Mucosa of descending colon (tissue), 3 donors: ENCODE results near the gene PGBD5. TPM values are rescaled to one million over a fixed set of nuclear protein-coding genes. Genes with fewer than 3 reads are reported as not detected.

Source experiments
- ATAC-seq: fragments of 200-7000 bp; cut with Tn5 transposase; one replicate; pipeline ENCODE4 v1.9.1; 2020; ENCODE audit warnings: mild to moderate bottlenecking, moderate library complexity
- DNase-seq, 3 donors: peaks; one replicate each; pipeline ENCODE4 v3.0.0-alpha.2; 2020
- H3K36me3 ChIP-seq: fragments of 200-600 bp; one replicate; pipeline ENCODE4 v1.8.0; 2021; ENCODE audit warnings: low read depth, mild to moderate bottlenecking
- H3K4me1 ChIP-seq: fragments of 200-600 bp; one replicate; pipeline ENCODE4 v1.8.0; 2021; ENCODE audit warnings: low read depth, mild to moderate bottlenecking
- H3K4me3 ChIP-seq: fragments of 200-600 bp; one replicate; pipeline ENCODE4 v1.8.0; 2021; ENCODE audit warnings: mild to moderate bottlenecking
- H3K9me3 ChIP-seq: fragments of 200-600 bp; one replicate; pipeline ENCODE4 v1.8.0; 2021; ENCODE audit warnings: mild to moderate bottlenecking
- intact Hi-C, 2 donors: fragments of 100-400 bp; cut with DNase I in 1 of 2; cut with micrococcal nuclease in 1 of 2; formaldehyde crosslinking; loops; one replicate each; pipeline versions ENCODE4 v1.11.0 to v1.11.1; 2022; cut with DNase I, micrococcal nuclease
- total RNA-seq, 3 donors: library from RNA; stranded (reverse); fragmentation: NEBNext Ultra II Directional in 2 of 3; extraction: Animal tissue kit (Norgen Biotek cat#: 25700) in 2 of 3; gene quantifications; one replicate each; pipeline versions ENCODE4 v1.2.1 to v1.2.4, GENCODE V29; 2021 to 2023
- TF ChIP-seq, protein P1 (sequence below): fragments of 200-600 bp; IDR thresholded peaks from one replicate; pipeline ENCODE4 v1.8.0; 2022; ENCODE audit warnings: antibody characterized with exemption, mild to moderate bottlenecking
- donor health status: DM: no; HTN: no; CAD: no; lungs with moderate emphysema.
- donor health status: DM: no; HTN: no; CAD: no.
- donor health status: DM: no; HTN: yes; CAD: no.

The PGBD5 gene
- total RNA-seq, 3 donors from 2014 or later, result 1.4 to 3.2 (median 2.7) TPM

DNA sequence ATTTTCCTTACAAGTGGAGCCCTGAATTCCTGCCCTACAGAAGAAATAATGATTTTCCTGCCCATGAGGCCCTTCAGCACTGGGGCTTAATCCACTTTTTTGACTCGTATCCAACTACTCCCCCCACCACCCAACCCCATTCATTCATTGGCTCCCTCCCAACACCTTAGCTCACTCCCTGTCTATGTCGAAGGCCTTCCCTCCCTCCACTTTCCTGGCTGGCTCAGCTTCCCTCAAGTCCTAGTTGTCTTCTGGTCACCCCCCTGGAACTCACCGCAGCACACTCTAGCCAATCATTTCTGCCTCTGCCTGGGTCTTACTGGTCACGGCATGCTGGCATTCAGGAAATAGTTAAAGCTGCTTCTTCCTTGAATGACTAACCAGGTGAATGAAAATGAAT is 118.9 kb downstream of the PGBD5 start:
- Histone ChIP-seq H3K9me3 (no peaks in the 10 kb centered on the region), H3K4me3 (no peak overlapping the region), H3K36me3 (no peaks in the 10 kb centered on the region), H3K4me1 (no peaks in the 10 kb centered on the region)
- DNase-seq, result no peak
- TF ChIP-seq, protein P1, sequence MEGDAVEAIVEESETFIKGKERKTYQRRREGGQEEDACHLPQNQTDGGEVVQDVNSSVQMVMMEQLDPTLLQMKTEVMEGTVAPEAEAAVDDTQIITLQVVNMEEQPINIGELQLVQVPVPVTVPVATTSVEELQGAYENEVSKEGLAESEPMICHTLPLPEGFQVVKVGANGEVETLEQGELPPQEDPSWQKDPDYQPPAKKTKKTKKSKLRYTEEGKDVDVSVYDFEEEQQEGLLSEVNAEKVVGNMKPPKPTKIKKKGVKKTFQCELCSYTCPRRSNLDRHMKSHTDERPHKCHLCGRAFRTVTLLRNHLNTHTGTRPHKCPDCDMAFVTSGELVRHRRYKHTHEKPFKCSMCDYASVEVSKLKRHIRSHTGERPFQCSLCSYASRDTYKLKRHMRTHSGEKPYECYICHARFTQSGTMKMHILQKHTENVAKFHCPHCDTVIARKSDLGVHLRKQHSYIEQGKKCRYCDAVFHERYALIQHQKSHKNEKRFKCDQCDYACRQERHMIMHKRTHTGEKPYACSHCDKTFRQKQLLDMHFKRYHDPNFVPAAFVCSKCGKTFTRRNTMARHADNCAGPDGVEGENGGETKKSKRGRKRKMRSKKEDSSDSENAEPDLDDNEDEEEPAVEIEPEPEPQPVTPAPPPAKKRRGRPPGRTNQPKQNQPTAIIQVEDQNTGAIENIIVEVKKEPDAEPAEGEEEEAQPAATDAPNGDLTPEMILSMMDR, result no peak
- intact Hi-C loops, result no loop called here
- ATAC-seq, result no peak

DNA sequence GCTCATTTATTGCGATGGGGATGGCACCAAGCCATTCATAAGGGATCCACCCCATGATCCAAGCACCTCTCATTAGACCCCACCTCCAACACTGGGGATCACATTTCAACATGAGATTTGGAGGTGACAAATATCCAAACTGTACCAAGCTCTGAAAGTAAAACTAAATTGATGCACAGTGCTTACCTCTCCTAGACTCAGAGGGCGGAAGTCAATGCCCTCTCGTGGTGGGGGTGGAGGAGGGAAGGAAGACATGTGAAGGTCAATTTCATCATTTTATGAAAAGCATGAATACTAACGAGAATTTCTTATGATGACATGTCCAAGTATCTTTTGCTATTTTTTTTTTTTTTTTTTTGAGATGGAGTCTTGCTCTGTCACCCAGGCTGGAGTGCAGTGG is 120.0 kb downstream of the PGBD5 start:
- no peak overlapping the region for H3K4me3 ChIP-seq
- H3K9me3 ChIP-seq, result no peaks in the 10 kb centered on the region
- no peaks in the 10 kb centered on the region for H3K4me1 ChIP-seq
- no peak for DNase-seq
- intact Hi-C loops, result no loop called here
- TF ChIP-seq, protein P1, result no peak
- H3K36me3 ChIP-seq, result no peaks in the 10 kb centered on the region
- no peak for ATAC-seq

DNA sequence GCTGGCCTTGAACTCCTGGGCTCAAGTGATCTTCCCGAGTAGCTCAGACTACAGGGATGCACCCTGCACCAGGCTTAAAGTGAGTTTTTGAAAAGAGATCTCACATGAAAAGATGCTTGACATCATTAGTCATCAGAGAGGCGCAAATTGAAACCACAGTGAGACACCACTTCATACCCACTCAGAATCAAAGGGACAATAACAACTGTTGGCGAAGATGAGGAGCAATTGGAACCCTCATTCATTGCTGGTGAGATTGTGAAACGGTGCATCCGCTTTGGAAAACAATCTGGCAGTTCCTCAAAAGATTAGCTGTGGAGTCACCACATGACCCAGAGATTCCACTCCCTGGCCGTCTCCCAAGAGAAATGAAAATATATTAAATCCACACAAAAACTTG is 122.3 kb downstream of the PGBD5 start:
- Histone ChIP-seq H3K4me3 (no peak overlapping the region), H3K9me3 (no peaks in the 10 kb centered on the region), H3K4me1 (peaks cover 9% of the 10 kb centered on the region), H3K36me3 (no peaks in the 10 kb centered on the region)
- DNase-seq, result no peak
- no peak for ATAC-seq
- TF ChIP-seq, protein P1, result no peak
- intact Hi-C loops, result no loop called here

DNA sequence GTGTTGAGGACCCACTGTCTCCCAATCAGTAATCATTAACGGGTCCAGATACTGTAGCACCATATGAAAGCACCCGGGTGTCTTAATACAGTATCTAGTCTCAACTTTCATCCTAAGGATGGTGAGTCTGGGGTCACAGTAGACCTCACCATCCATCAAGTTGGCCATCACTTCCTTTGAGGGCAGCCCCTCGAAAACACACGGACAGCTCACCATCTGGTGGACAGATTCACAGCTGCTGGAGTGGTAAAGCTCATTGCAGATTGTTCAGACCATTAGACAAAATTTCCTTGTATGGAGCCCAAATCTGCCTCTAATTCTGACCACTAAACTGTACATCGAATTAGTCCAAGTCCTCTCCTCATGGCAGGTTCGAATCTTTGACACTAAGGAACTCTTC is 123.1 kb downstream of the PGBD5 start:
- DNase-seq, result no peak
- H3K4me3 ChIP-seq, result no peak overlapping the region
- TF ChIP-seq, protein P1, result no peak
- H3K9me3 ChIP-seq, result no peaks in the 10 kb centered on the region
- no peak for ATAC-seq
- intact Hi-C loops, result no loop called here
- H3K36me3 ChIP-seq, result no peaks in the 10 kb centered on the region
- peaks cover 9% of the 10 kb centered on the region for H3K4me1 ChIP-seq

DNA sequence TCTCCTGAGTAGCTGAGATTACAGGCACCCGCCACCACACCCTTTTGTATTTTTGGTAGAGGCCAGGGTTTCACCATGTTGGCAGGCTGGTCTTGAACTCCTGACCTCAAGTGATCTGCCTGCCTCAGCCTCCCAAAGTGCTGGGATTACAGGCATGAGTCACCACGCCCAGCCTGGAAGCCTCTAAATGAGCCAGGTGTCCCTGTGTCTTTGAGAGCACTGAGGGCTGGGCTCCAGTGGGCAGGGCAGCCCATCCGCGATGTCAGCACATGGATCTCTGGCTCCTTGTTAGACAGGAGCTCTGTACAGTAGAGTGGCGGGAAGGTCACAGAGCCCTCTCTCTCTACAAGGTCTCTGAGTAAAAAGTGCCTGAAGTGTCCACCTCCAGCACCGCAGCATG is 124.3 kb downstream of the PGBD5 start:
- TF ChIP-seq, protein P1, result no peak
- Histone ChIP-seq H3K36me3 (no peaks in the 10 kb centered on the region), H3K4me3 (no peak overlapping the region), H3K9me3 (no peaks in the 10 kb centered on the region), H3K4me1 (peaks cover 9% of the 10 kb centered on the region)
- intact Hi-C loops, result no loop called here
- DNase-seq (no peak), ATAC-seq (no peak)

DNA sequence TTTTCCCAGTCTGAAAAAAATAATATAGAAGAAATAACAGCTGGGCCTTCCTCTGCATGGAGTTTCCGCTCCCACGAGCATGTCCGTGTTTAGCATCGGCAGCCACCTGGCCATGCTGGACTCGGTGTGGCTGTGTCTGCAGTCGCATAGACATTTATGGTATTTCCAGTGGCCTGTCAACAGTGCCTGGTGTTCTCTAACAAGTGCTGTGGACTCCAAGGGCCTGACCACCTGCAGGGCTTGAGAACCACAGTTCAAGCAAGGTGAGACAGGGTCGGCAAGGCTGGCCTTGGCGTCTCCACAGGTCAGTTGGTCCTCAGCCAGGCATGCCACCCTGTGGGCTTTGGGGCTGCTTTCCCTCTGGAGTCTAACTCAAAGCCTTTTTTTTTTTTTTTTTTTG is 124.8 kb downstream of the PGBD5 start:
- Histone ChIP-seq H3K4me3 (no peak overlapping the region), H3K36me3 (no peaks in the 10 kb centered on the region), H3K9me3 (no peaks in the 10 kb centered on the region), H3K4me1 (peaks cover 9% of the 10 kb centered on the region)
- ATAC-seq (no peak), DNase-seq (no peak)
- intact Hi-C loops, result no loop called here
- TF ChIP-seq, protein P1, result no peak
